DND-41 (cell line): ENCODE measurements around the gene PLPPR4.

Experiments
- EZH2 ChIP-seq: IDR thresholded peaks from 3 replicates; pipeline ENCODE4 v1.6.1; 2012; ENCODE audit warnings: borderline replicate concordance, low read depth, mild to moderate bottlenecking, moderate library complexity, low read length, inconsistent platforms; ENCODE audit not compliant: severe bottlenecking
- TF ChIP-seq, protein P1 (sequence below): IDR thresholded peaks from 2 replicates; pipeline ENCODE4 v1.5.1; 2012; ENCODE audit warnings: borderline replicate concordance, low read length, moderate library complexity, mild to moderate bottlenecking; ENCODE audit not compliant: poor library complexity, severe bottlenecking; ENCODE audit errors: extremely low read depth

DNA sequence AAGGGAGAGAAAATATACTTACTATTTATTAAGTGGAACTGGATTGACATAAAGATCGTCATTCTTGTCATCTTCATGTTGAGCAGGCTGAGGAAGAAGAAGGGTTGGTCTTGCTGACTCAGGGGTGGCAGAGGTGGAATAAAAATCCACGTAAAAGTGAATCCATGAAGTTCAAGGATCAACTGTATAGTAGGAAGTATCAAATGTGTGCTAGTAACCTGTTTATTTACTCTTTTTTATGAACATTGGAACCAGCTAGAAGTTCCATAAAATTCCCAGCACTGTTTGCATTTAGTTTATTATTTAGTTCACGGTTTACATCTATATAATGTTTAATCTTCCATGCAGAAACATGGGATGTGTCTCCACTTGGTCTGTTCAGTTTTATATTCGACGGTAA, 70.7 kb downstream of the PLPPR4 start:
- no peak for TF ChIP-seq EZH2
- TF ChIP-seq, protein P1, sequence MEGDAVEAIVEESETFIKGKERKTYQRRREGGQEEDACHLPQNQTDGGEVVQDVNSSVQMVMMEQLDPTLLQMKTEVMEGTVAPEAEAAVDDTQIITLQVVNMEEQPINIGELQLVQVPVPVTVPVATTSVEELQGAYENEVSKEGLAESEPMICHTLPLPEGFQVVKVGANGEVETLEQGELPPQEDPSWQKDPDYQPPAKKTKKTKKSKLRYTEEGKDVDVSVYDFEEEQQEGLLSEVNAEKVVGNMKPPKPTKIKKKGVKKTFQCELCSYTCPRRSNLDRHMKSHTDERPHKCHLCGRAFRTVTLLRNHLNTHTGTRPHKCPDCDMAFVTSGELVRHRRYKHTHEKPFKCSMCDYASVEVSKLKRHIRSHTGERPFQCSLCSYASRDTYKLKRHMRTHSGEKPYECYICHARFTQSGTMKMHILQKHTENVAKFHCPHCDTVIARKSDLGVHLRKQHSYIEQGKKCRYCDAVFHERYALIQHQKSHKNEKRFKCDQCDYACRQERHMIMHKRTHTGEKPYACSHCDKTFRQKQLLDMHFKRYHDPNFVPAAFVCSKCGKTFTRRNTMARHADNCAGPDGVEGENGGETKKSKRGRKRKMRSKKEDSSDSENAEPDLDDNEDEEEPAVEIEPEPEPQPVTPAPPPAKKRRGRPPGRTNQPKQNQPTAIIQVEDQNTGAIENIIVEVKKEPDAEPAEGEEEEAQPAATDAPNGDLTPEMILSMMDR, result no peak
